Stomach (tissue), 9 donors: ENCODE results near the gene SLC16A6. TPM values are rescaled to one million over a fixed set of nuclear protein-coding genes. Genes with fewer than 3 reads are reported as not detected.
"Not testable (repeated sequence)": the region's sequence is repeated elsewhere in the genome, so short reads cannot be mapped to it uniquely, and the experiment has no call there.

Source experiments
- DNase-seq, 2 donors: peaks; one replicate each; pipeline versions ENCODE4 v3.0.0 to v3.0.0-alpha.2; 2013 to 2019
- H3K27ac ChIP-seq, 5 donors: fragments of 200-600 bp in 4 of 5; sonication (generic) in 4 of 5; one replicate each; pipeline ENCODE4 v1.5.1; 2013 to 2019; ENCODE audit warnings: mild to moderate bottlenecking in 1 of 5, moderate library complexity in 1 of 5
- H3K27me3 ChIP-seq, 3 donors: fragments of 200-600 bp; sonication (generic); one replicate each; pipeline ENCODE4 v1.5.1; 2017 to 2019; ENCODE audit warnings: mixed run types in 1 of 3
- H3K36me3 ChIP-seq, 4 donors: fragments of 200-600 bp; sonication (generic); 1 replicate in 3 of 4; 2 replicates in 1 of 4; pipeline ENCODE4 v1.5.1; 2016 to 2019
- H3K4me1 ChIP-seq, 4 donors: fragments of 200-600 bp; sonication (generic); one replicate each; pipeline ENCODE4 v1.5.1; 2016 to 2019
- H3K4me3 ChIP-seq, 4 donors: fragments of 200-600 bp; sonication (generic) in 3 of 4; one replicate each; pipeline ENCODE4 v1.5.1; 2016 to 2019; ENCODE audit warnings: mild to moderate bottlenecking in 1 of 4
- H3K9me3 ChIP-seq, 4 donors: fragments of 200-600 bp; sonication (generic); one replicate each; pipeline ENCODE4 v1.5.1; 2016 to 2019
- CTCF ChIP-seq, 7 experiments: fragments of 450-650 bp in 4 of 7; fragments of 200-600 bp in 3 of 7; sonication (generic) in 3 of 7; IDR thresholded peaks; one replicate each; pipeline ENCODE4 v1.5.1; 2016 to 2019; ENCODE audit warnings: antibody characterized with exemption in 7 of 7, control low read depth in 2 of 7, mild to moderate bottlenecking in 1 of 7
- EP300 ChIP-seq: sonication (generic); formaldehyde crosslinking; IDR thresholded peaks from one replicate; pipeline ENCODE4 v1.6.1; 2017; ENCODE audit warnings: antibody characterized with exemption
- POLR2A ChIP-seq, 4 donors: fragments of 450-650 bp; IDR thresholded peaks; one replicate each; pipeline ENCODE4 v1.6.1; 2016; ENCODE audit warnings: antibody characterized with exemption in 4 of 4, control low read depth in 2 of 4, mild to moderate bottlenecking in 1 of 4, moderate library complexity in 1 of 4
- POLR2AphosphoS5 ChIP-seq, 3 donors: sonication (generic); formaldehyde crosslinking; IDR thresholded peaks; one replicate each; pipeline ENCODE4 v1.6.1; 2016; ENCODE audit warnings: antibody characterized with exemption in 3 of 3
- WGBS, 5 donors: extraction: QIAGEN DNeasy Blood & Tissue Kit in 3 of 5; methylation state at CpG; one replicate each; pipeline versions ENCODE4 v1.1.5 to v1.1.7; 2013 to 2018; 5-methylcytosine and 5-hydroxymethylcytosine counted together
- intact Hi-C: fragments of 100-400 bp; cut with DNase I; formaldehyde crosslinking; loops from one replicate; pipeline ENCODE4 v1.15.1; 2023; ENCODE audit warnings: low total_unique reads
- polyA plus RNA-seq, 3 donors: library from polyadenylated mRNA; stranded (reverse); fragments of 200-250 nt; gene quantifications; one replicate each; pipeline ENCODE4 v1.2.3, GENCODE V29; 2013
- total RNA-seq, 5 donors: library from RNA; depleted of rRNA; stranded (reverse); fragments of >200 nt; gene quantifications; one replicate each; pipeline versions ENCODE4 v1.1.0 to v1.2.3, GENCODE V29; 2014 to 2016
- donor health status: healthy with polysubstance abuse.
- donor health status: Bipolar disorder and iron deficiency.
- donor health status: healthy.

SLC16A6 gene
- total and polyA plus RNA-seq, 8 donors = 0.37 to 0.92 (median 0.80) TPM; not detected in 5

GRCh38 chr17:68228817-68229570, 61.9 kb downstream of the SLC16A6 start:
- no peaks in the 10 kb centered on the region for H3K27me3 ChIP-seq
- H3K9me3 ChIP-seq = no peaks in the 10 kb centered on the region
- no peak overlapping the region for H3K4me3 ChIP-seq
- peak in 1 of 2 donors; percentile 64 for DNase-seq
- H3K27ac ChIP-seq = no peak overlapping the region
- peaks cover 0 to 4% (median 0%) of the 10 kb centered on the region in 4 donors for H3K36me3 ChIP-seq
- TF ChIP-seq POLR2A (IDR thresholded peaks at IDR 0.05) (no peak), POLR2AphosphoS5 (IDR thresholded peaks at IDR 0.05) (no peak), CTCF (IDR thresholded peaks at IDR 0.05) (no peak), EP300 (no peak)
- intact Hi-C loops = no loop called here
- 74 to 80% (median 78%) methylated on average over 17 of the region's 17 CpGs for WGBS, 5 donors
- H3K4me1 ChIP-seq = no peaks in the 10 kb centered on the region

- H3K9me3 ChIP-seq, intact Hi-C loops, H3K4me3 ChIP-seq, H3K27me3 ChIP-seq, H3K36me3 ChIP-seq, H3K4me1 ChIP-seq, DNase-seq, H3K27ac ChIP-seq: not testable (repeated sequence)
- WGBS, 5 donors = 79 to 91% (median 86%) methylated on average over 8 to 9 of the region's 9 CpGs
These were observed 62.8 kb downstream of the SLC16A6 start for GRCh38 chr17:68228039-68228680.

GRCh38 chr17:68225055-68225454, 65.9 kb downstream of the SLC16A6 start:
- H3K27ac ChIP-seq, H3K27me3 ChIP-seq, H3K4me1 ChIP-seq, H3K4me3 ChIP-seq, intact Hi-C loops, H3K36me3 ChIP-seq, H3K9me3 ChIP-seq, DNase-seq: not testable (repeated sequence)
- 75 to 82% (median 77%) methylated on average over 4 of the region's 4 CpGs for WGBS, 5 donors

- WGBS, 5 donors = 82 to 94% (median 91%) methylated on average over 8 of the region's 8 CpGs
- H3K4me1 ChIP-seq = no peaks in the 10 kb centered on the region
- no peaks in the 10 kb centered on the region for H3K9me3 ChIP-seq
- H3K27me3 ChIP-seq = no peaks in the 10 kb centered on the region
- peaks cover 0 to 6% (median 2%) of the 10 kb centered on the region in 4 donors for H3K36me3 ChIP-seq
- H3K27ac ChIP-seq = no peak overlapping the region
- DNase-seq = no peak
- TF ChIP-seq POLR2AphosphoS5 (IDR thresholded peaks at IDR 0.05) (no peak), EP300 (no peak), CTCF (IDR thresholded peaks at IDR 0.05) (no peak), POLR2A (IDR thresholded peaks at IDR 0.05) (no peak)
- intact Hi-C loops = no loop called here
- no peak overlapping the region for H3K4me3 ChIP-seq
These were observed 68.3 kb downstream of the SLC16A6 start for GRCh38 chr17:68222606-68223005.

GRCh38 chr17:68221786-68222185, 69.1 kb downstream of the SLC16A6 start:
- intact Hi-C loops = no loop called here
- WGBS, 5 donors = 81 to 90% (median 88%) methylated on average over 4 of the region's 4 CpGs
- TF ChIP-seq POLR2A (IDR thresholded peaks at IDR 0.05) (no peak), EP300 (no peak), POLR2AphosphoS5 (IDR thresholded peaks at IDR 0.05) (no peak), CTCF (IDR thresholded peaks at IDR 0.05) (no peak)

GRCh38 chr17:68220786-68221185, 70.1 kb downstream of the SLC16A6 start:
- H3K36me3 ChIP-seq, H3K27me3 ChIP-seq, H3K9me3 ChIP-seq, DNase-seq, H3K4me3 ChIP-seq, intact Hi-C loops, H3K4me1 ChIP-seq, H3K27ac ChIP-seq: not testable (repeated sequence)
- WGBS, 5 donors = 93 to 95% (median 95%) methylated on average over 12 of the region's 12 CpGs

More at GRCh38 chr17:68221786-68222185, 69.1 kb downstream of the SLC16A6 start:
- no peak for DNase-seq
- H3K36me3 ChIP-seq = peaks cover 0 to 6% (median 2%) of the 10 kb centered on the region in 4 donors
- H3K9me3 ChIP-seq = no peaks in the 10 kb centered on the region
- H3K4me1 ChIP-seq = no peaks in the 10 kb centered on the region
- no peak overlapping the region for H3K4me3 ChIP-seq
- no peaks in the 10 kb centered on the region for H3K27me3 ChIP-seq
- H3K27ac ChIP-seq = no peak overlapping the region

GRCh38 chr17:68220186-68220585, 70.7 kb downstream of the SLC16A6 start:
- H3K27me3 ChIP-seq, intact Hi-C loops, H3K9me3 ChIP-seq, H3K4me3 ChIP-seq, H3K4me1 ChIP-seq, DNase-seq, H3K27ac ChIP-seq, H3K36me3 ChIP-seq: not testable (repeated sequence)
- WGBS, 5 donors = 72 to 86% (median 84%) methylated on average over 1 to 2 of the region's 2 CpGs

- intact Hi-C loops, H3K4me1 ChIP-seq, H3K27ac ChIP-seq, H3K4me3 ChIP-seq, DNase-seq, H3K36me3 ChIP-seq, H3K27me3 ChIP-seq, H3K9me3 ChIP-seq: not testable (repeated sequence)
- 93 to 99% (median 94%) methylated on average over 5 of the region's 5 CpGs for WGBS, 5 donors
These were observed 71.5 kb downstream of the SLC16A6 start for GRCh38 chr17:68219429-68219828.
